Activated naive CD4-positive, alpha-beta T cell treated with anti-CD3 and anti-CD28 coated beads, Interleukin-2, amount 10 ng/mL, durations not matched to agents 7 days and 5 days (primary cell): ENCODE results near the gene CACNB4.
"Not testable (repeated sequence)": the region's sequence is repeated elsewhere in the genome, so short reads cannot be mapped to it uniquely, and the experiment has no call there.

Experiments used
- CTCF ChIA-PET: fragments of 350-600 bp; sonication (Branson Sonifier 250); formaldehyde crosslinking; loops from one replicate; lab custom pipeline; 2021; ENCODE audit warnings: antibody characterized with exemption; lab: Charles Lee
- DNase-seq: peaks from one replicate; pipeline ENCODE4 v3.0.0-alpha.2; 2020
- H3K27ac Mint-ChIP-seq: one replicate; pipeline ENCODE4 v1.8.0; 2021; ENCODE audit warnings: mild to moderate bottlenecking, moderate library complexity, mixed read lengths
- H3K27me3 Mint-ChIP-seq: one replicate; pipeline ENCODE4 v1.8.0; 2021; ENCODE audit warnings: mild to moderate bottlenecking, mixed read lengths
- H3K36me3 Mint-ChIP-seq: one replicate; pipeline ENCODE4 v1.8.0; 2021; ENCODE audit warnings: mixed read lengths
- H3K4me1 Mint-ChIP-seq: one replicate; pipeline ENCODE4 v1.8.0; 2021; ENCODE audit warnings: mixed read lengths
- H3K4me3 Mint-ChIP-seq: one replicate; pipeline ENCODE4 v1.8.0; 2021; ENCODE audit warnings: mild to moderate bottlenecking, moderate library complexity, mixed read lengths
- H3K9me3 Mint-ChIP-seq: one replicate; pipeline ENCODE4 v1.8.0; 2021; ENCODE audit warnings: mixed read lengths

Gene CACNB4

DNA sequence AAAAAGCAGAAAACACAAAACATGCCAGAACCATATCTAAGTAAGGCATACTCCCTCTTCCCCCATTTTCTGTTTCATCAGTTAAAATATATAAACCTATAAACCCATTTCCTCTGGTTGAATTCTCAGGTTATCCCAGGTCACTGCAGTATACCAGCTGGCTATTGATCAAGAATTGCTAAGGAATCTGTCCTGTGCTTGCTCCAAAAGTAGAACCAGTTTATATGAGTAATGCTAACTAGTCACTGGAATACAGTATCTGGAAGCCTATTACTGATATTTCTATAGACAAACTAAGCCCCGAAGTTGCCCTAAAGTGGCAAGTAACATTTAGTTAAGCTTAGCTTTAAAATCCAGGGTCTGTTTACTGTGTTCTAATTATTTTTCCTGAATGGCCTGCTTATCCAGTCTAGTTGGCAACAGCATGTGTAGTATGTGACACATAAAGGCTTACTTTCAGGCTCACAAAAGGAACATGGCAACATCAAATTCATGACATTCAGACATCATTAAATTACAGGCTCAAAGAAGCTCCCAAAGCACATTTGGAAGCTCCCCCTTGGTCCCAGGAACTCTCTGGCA lies 167.7 kb downstream of the CACNB4 start:
- no peaks in the 10 kb centered on the region for H3K4me1 Mint-ChIP-seq
- CTCF ChIA-PET, result no interaction called here
- no peak overlapping the region for H3K4me3 Mint-ChIP-seq
- DNase-seq, result no peak
- H3K36me3 Mint-ChIP-seq, result no peaks in the 10 kb centered on the region
- H3K27ac Mint-ChIP-seq, result no peak overlapping the region
- H3K27me3 Mint-ChIP-seq, result peaks cover 9% of the 10 kb centered on the region
- no peaks in the 10 kb centered on the region for H3K9me3 Mint-ChIP-seq

DNA sequence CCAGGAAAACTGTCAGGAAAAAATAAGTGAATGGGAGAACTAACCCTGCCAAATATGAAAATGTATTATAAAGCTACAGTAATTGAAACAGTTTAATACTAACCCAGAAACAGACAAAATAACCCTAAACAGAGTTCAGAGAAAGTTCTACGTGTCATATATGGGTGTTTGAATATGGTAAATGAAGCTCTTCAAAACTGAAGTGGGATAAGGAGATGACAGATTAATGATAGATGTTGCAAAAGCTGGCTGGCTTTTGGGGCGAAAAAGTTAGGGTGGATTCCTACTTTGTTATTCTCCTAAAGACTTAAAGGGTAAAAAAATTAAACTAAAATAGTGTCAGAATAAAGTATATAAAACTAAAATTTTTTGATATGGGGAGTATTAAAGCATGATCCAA lies 168.8 kb downstream of the CACNB4 start:
- Mint-ChIP-seq H3K27ac (no peak overlapping the region), H3K9me3 (no peaks in the 10 kb centered on the region), H3K4me1 (no peaks in the 10 kb centered on the region), H3K4me3 (no peak overlapping the region), H3K36me3 (no peaks in the 10 kb centered on the region), H3K27me3 (peaks cover 9% of the 10 kb centered on the region)
- DNase-seq, result no peak
- CTCF ChIA-PET, result no interaction called here

DNA sequence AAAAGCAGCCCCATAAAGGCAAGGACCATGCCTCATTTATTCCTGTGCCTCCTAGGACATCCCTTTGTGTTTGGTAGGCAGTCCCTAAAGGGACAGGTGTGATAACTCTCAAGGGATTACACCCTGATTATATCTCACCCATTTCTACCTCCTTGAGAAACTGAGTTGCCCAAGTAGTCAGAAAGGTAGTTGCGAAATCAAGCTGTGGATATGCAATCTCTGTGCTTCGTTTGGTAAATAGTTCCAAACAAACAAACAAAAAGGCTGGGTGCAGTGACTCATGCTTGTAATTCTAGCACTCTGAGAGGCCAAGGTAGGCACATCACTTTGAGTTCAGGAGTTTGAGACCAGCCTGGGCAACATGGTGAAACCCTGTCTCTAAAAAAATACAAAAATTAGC lies 170.5 kb downstream of the CACNB4 start:
- no peak overlapping the region for H3K4me3 Mint-ChIP-seq
- peaks cover 9% of the 10 kb centered on the region for H3K27me3 Mint-ChIP-seq
- no peaks in the 10 kb centered on the region for H3K36me3 Mint-ChIP-seq
- H3K27ac Mint-ChIP-seq, result no peak overlapping the region
- no peak for DNase-seq
- H3K4me1 Mint-ChIP-seq, result no peaks in the 10 kb centered on the region
- CTCF ChIA-PET, result interaction anchor here (0.7 kb wide), 1 partner anchor 11 kb away, joined by 3 read pairs; no protein-coding TSS in a partner anchor
- H3K9me3 Mint-ChIP-seq, result no peaks in the 10 kb centered on the region

DNA sequence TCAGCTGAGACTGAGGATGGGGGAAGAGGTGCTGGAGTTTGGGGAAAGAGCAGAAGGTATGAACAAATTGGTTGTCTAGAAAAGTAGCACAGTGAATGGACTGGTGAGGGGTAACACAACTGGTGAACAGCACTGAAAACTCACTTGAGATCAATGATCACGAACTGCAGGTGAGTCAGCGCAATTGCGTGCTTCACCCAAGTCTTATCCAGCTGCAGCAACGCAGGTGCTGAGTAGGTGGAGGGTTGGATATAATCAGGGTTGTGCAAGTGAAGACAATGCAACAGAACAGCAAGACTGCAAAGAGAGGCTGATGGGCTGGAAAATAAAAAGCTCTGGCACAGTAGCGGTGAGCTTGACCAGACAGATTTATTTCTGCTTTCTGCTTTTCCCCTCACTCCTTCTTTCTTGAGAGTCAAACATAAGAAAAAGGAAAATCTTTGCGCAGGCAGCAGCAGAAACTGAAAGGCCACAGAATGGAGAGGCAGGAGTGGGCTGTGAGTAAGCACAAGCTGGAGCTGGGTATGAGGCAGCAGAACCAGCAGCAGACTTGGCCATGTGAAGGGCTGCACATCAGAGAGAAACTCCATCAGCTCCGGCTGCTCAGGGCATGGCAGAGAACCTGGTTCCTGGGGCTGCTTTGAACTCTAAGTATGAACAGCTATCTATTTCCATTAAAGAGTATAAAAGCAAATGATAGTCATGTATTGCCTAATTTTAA lies 171.2 kb downstream of the CACNB4 start:
- Mint-ChIP-seq H3K4me3 (no peak overlapping the region), H3K9me3 (no peaks in the 10 kb centered on the region), H3K27me3 (peaks cover 9% of the 10 kb centered on the region), H3K36me3 (no peaks in the 10 kb centered on the region), H3K27ac (no peak overlapping the region), H3K4me1 (no peaks in the 10 kb centered on the region)
- CTCF ChIA-PET, result interaction anchor here (0.9 kb wide), 1 partner anchor 18 kb away, joined by 3 read pairs; no protein-coding TSS in a partner anchor
- DNase-seq, result no peak

DNA sequence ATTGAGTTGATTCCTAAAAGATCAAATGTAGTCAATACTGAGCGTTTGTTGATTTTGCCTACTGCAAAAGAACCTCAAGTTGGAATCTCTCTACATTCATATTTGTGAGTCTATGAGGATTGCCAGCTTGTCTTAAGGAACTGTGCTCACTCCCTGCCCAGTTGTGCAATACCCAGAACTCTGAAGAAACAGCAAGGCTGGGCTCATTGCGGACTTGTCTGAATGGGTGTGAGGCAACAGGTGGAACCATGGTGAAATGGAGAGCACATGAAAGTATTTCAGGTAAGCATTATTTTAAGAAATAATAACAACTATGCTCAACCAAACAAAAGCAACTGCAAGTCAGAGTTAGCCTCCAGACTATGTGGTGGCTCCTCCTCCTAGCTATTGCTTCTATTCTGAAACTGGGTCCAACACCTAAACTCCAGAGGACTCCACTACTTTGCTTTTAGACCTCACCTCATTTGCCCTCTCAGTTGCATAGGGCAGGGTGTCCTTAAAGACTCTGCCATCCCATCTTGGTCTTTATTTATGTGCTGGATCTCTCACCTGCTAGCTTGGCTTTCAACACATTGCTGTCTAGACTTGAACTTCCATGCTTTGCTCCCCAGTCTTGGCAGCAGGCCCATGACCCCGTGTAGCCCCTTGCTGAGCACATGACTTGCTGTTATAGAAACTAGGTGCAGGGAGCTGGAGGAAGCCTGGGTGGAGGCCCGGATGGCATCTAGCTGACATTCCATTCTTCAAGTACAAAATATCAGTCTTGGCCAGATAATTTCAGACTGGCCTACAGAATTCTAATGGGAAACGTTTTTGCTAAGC lies 175.8 kb downstream of the CACNB4 start:
- peaks cover 4% of the 10 kb centered on the region for H3K4me1 Mint-ChIP-seq
- no peak overlapping the region for H3K4me3 Mint-ChIP-seq
- no peak overlapping the region for H3K27ac Mint-ChIP-seq
- DNase-seq, result no peak
- no peaks in the 10 kb centered on the region for H3K36me3 Mint-ChIP-seq
- H3K9me3 Mint-ChIP-seq, result no peaks in the 10 kb centered on the region
- peaks cover 9% of the 10 kb centered on the region for H3K27me3 Mint-ChIP-seq
- CTCF ChIA-PET, result no interaction called here

DNA sequence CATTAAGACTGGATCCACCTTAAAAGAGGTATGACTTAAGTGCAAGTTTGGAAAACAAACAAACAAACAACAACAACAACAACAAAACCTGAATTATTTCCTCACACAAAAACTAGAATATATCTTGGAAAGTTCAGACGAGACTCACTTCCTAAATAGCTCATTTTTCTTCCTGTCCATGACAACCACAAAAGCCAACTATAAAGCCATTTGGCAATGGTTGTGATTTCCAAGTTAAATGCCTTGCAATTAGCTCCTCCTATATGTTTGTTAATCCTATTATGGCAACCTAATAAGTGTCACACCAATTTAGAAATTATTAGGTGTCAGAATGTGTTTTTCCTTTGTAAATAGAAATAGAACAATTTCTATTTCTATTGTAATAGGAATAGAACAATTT lies 179.1 kb downstream of the CACNB4 start:
- DNase-seq, result no peak
- Mint-ChIP-seq H3K4me3 (no peak overlapping the region), H3K36me3 (no peaks in the 10 kb centered on the region), H3K27me3 (no peaks in the 10 kb centered on the region), H3K27ac (no peak overlapping the region), H3K9me3 (no peaks in the 10 kb centered on the region), H3K4me1 (peaks cover 4% of the 10 kb centered on the region)
- CTCF ChIA-PET, result no interaction called here

DNA sequence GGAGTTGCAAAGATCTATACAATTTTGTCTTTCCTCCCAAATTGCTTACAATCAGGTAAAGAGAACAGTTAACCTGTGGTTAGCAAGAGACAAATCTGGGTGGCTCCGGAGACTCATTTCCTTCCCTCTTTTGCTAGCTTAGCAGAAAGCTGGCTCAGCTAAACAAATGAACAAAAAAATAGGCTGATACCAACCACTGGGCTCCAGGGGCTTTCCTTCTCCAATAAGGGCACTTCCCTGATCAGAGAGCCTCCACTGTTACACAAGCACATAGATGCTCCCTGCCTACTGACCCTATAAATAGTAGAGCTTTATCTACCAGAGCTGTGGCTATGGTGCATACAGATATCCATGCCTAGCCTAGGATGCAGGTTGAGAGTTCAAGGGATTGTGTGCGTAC lies 180.5 kb downstream of the CACNB4 start:
- H3K4me3 Mint-ChIP-seq, result no peak overlapping the region
- CTCF ChIA-PET, result no interaction called here
- no peak overlapping the region for H3K27ac Mint-ChIP-seq
- DNase-seq, result no peak
- peaks cover 4% of the 10 kb centered on the region for H3K4me1 Mint-ChIP-seq
- no peaks in the 10 kb centered on the region for H3K9me3 Mint-ChIP-seq
- H3K27me3 Mint-ChIP-seq, result no peaks in the 10 kb centered on the region
- no peaks in the 10 kb centered on the region for H3K36me3 Mint-ChIP-seq

DNA sequence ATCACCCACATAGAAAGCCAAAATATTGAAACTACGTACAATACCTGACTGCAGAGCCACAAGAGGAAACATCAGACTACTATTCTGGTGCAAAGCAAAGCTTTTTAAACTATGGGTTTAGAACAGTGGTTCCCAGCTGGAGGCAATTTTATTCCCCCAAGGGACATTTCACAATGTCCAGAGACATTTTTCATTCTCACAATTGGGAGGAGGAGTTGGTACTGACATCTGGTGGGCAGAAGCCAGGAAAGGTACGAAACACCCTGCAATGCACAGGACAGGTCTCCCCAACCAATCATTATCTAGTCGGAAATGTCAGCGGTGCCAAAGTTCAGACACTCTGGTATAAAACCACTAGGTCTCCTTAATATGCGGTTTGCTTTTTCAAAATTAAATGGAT lies 182.2 kb downstream of the CACNB4 start:
- Mint-ChIP-seq H3K27me3 (no peaks in the 10 kb centered on the region), H3K4me3 (no peak overlapping the region), H3K9me3 (no peaks in the 10 kb centered on the region), H3K4me1 (peaks cover 4% of the 10 kb centered on the region), H3K27ac (no peak overlapping the region), H3K36me3 (no peaks in the 10 kb centered on the region)
- DNase-seq, result no peak
- CTCF ChIA-PET, result no interaction called here

DNA sequence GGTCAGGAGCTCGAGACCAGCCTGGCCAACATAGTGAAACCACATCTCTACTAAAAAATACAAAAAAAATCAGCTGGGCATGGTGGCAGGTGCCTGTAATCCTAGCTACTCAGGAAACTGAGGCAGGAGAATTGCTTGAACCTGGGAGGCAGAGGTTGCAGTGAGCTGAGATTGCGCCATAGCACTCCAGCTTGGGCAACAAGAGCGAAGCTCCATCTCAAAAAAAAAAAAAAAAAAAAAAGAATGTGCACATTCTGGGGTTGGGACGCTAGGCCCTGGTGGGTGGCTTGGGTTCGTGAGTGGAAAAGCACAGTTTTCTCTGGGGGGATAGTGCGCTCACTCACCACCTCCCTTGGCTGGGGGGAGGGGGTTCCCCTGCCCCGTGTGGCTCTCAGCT lies 183.2 kb downstream of the CACNB4 start:
- CTCF ChIA-PET, H3K27me3 Mint-ChIP-seq, H3K9me3 Mint-ChIP-seq, H3K4me3 Mint-ChIP-seq, H3K4me1 Mint-ChIP-seq, H3K36me3 Mint-ChIP-seq, DNase-seq, H3K27ac Mint-ChIP-seq: not testable (repeated sequence)

DNA sequence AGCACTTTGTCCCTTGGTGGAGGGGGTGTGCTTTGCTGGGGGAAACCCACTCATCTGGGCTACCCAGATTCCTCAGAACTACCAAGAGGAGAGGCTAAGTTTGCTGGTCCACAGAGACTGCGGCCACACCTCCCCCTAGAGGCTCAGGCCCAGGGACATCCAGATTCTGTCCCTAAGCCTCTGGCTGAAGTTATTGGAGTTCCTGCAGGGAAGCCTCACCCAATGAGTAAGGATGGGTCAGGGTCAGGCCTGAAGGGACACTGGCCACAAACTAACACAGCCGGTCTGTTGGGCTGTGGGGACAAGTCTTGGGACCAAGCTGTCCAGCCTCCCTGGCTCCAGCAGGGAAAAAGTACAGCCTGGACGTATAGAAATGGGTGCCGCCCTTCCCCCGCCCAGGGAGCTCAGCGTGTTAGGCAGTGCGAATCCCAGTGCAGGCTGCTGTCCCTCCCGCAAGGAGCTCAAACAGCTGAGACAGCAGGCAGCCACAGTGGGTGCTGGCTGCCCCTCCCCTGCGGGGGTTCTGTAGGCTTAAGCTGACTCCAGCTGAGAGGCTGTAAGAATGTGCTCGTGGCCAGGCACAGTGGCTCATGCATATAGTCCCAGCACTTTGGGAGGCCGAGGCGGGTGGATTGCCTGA lies 183.7 kb downstream of the CACNB4 start:
- H3K27ac Mint-ChIP-seq, result no peak overlapping the region
- CTCF ChIA-PET, result no interaction called here
- no peak for DNase-seq
- no peaks in the 10 kb centered on the region for H3K36me3 Mint-ChIP-seq
- no peaks in the 10 kb centered on the region for H3K9me3 Mint-ChIP-seq
- H3K27me3 Mint-ChIP-seq, result no peaks in the 10 kb centered on the region
- no peak overlapping the region for H3K4me3 Mint-ChIP-seq
- peaks cover 4% of the 10 kb centered on the region for H3K4me1 Mint-ChIP-seq

DNA sequence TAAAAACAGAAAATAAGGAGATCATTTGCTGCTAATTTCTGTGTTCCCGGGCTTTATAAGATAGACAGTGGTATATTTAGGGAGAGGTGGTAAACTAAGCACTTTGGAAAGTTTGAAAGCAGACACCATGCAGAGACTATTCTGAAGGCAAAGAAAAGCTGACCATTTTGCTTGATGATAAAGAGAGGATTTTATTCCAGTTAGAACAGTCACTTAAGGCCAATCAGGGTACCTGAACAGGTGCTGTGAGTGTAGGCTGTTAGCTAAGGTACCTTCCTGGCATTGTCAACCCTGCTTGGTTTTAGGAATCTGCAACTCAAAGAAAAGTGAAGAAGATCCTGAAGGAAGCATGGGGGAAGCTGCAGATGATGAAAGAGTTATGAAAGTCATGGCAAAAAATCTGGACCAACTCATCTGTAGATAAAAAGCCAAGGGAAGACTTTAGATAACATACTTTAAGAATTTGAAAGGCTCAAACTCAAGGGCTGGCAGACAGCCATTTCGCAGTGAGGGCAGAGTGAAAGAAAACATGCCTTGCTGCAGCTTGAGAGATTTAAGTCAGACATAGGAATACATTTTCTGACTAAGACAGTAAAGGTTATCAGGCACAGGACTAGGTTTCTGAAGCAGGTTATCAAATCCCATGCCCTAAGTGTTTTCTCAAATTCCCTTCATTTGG lies 190.5 kb downstream of the CACNB4 start:
- H3K36me3 Mint-ChIP-seq, result no peaks in the 10 kb centered on the region
- CTCF ChIA-PET, result no interaction called here
- peaks cover 7% of the 10 kb centered on the region for H3K27me3 Mint-ChIP-seq
- H3K9me3 Mint-ChIP-seq, result no peaks in the 10 kb centered on the region
- H3K4me1 Mint-ChIP-seq, result no peaks in the 10 kb centered on the region
- H3K4me3 Mint-ChIP-seq, result no peak overlapping the region
- H3K27ac Mint-ChIP-seq, result no peak overlapping the region
- DNase-seq, result no peak

DNA sequence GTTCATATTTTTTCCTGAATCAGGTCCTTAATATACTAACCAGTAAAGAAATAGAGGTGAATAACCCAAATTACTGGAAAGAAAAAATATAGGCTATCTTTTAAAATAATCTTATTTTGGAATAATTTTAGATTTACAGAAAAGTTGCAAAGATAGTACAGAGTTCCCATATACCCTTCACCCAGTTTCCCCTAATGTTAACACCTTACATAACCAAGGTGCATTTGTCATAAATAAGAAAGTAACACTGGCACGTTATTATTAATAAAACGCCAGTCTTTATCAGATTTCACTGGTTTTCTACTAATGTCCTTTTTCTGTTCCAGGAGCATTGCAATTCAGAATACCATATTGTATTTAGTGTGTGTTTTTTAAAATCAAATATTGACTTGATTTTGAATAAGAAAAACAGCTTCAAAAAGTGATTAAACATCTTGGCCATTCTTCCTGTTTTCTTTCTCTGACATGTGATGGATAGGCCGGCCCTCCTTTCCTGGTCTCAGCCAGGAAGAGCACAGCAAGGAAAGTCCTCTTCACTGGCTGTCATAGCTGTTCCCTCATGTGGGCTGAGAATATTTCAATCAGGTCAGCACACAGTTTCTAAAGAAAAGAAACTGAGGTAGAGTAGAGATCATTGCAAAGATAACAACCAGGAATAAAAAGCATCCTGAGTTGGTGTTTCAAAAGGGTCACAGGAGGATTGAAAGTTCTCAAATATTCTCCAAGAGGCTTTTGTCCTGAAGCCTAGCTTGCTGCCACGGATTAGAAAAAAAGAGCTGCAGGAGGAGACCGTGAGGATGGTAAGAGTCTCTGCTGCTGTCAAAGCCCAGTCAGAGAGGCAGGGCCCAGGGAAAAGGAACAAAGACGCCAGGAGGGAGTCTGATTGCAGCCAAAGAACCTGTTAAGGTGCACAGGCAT lies 191.3 kb downstream of the CACNB4 start:
- H3K36me3 Mint-ChIP-seq, result no peaks in the 10 kb centered on the region
- no peaks in the 10 kb centered on the region for H3K4me1 Mint-ChIP-seq
- H3K9me3 Mint-ChIP-seq, result no peaks in the 10 kb centered on the region
- no peak overlapping the region for H3K27ac Mint-ChIP-seq
- no peak overlapping the region for H3K4me3 Mint-ChIP-seq
- CTCF ChIA-PET, result no interaction called here
- no peak for DNase-seq
- H3K27me3 Mint-ChIP-seq, result peaks cover 7% of the 10 kb centered on the region

DNA sequence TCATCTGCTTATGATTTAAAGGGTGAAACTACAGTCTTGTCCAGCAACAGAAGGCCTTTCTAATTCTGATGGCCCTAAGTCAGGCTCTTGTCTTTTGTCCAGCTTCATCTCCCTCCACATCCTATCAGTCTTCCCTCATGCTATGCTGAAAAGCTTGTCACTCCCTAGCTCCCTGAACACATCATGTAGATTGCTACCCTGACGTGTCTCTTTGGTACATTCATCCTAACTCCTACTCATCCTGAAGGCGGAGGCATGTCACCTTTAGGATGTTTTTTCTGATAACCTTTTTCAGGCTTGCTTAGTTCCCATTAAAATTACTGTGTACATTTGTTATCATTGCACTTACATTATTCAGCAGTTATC lies 192.2 kb downstream of the CACNB4 start:
- Mint-ChIP-seq H3K4me1 (no peaks in the 10 kb centered on the region), H3K27me3 (peaks cover 7% of the 10 kb centered on the region), H3K36me3 (no peaks in the 10 kb centered on the region), H3K9me3 (no peaks in the 10 kb centered on the region), H3K4me3 (no peak overlapping the region), H3K27ac (no peak overlapping the region)
- DNase-seq, result no peak
- CTCF ChIA-PET, result no interaction called here
